ENCODE measurements around the gene GOLGA5.

The GOLGA5 gene

DNA sequence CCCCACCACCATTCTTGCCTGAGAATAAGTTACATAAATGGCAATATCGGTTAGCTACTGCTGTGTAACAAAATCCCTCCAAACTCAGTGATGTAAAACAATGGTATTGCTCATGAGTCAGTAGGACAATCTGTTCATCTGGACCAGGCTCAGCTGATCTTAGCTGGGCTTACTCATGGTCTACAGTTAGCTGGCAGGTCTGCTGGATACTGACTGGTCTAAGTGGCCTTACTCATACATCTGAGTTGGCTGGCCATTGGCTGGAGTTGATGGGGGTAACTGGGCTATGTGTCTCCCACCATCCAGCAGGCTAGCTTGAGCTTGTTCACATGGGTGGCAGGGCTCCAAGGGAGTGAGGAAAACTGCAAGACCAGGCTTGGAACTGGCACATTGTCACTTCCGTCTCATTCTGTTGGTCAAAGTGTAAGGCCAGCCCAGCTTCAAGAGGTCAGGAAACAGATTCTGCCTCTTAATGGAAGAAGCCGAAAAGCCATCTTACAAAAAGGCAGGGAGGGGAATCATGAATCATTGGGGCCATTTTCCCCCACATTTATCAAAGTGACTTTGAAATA lies 72.2 kb downstream of the GOLGA5 start:
- H3K27me3 ChIP-seq (ENCODE audit: low read depth, low read length) = no peaks in the 10 kb centered on the region
- H3K27ac ChIP-seq (ENCODE audit: low read length) = no peak overlapping the region
- H3K4me3 ChIP-seq (ENCODE audit: low read depth in 1 of 2, low read length in 2 of 2) = no peak overlapping the region
- H3K36me3 ChIP-seq (ENCODE audit: control insufficient read depth in 1 of 2, insufficient read depth in 2 of 2, low read length in 2 of 2) = no peaks in the 10 kb centered on the region
- H3K4me1 ChIP-seq (ENCODE audit: control insufficient read depth in 1 of 2, insufficient read depth in 2 of 2, low read length in 2 of 2) = no peaks in the 10 kb centered on the region
- peaks cover 0 to 4% of the 10 kb centered on the region in 2 donors for H3K9me3 ChIP-seq (ENCODE audit: control insufficient read depth in 1 of 2, low read length in 2 of 2)

DNA sequence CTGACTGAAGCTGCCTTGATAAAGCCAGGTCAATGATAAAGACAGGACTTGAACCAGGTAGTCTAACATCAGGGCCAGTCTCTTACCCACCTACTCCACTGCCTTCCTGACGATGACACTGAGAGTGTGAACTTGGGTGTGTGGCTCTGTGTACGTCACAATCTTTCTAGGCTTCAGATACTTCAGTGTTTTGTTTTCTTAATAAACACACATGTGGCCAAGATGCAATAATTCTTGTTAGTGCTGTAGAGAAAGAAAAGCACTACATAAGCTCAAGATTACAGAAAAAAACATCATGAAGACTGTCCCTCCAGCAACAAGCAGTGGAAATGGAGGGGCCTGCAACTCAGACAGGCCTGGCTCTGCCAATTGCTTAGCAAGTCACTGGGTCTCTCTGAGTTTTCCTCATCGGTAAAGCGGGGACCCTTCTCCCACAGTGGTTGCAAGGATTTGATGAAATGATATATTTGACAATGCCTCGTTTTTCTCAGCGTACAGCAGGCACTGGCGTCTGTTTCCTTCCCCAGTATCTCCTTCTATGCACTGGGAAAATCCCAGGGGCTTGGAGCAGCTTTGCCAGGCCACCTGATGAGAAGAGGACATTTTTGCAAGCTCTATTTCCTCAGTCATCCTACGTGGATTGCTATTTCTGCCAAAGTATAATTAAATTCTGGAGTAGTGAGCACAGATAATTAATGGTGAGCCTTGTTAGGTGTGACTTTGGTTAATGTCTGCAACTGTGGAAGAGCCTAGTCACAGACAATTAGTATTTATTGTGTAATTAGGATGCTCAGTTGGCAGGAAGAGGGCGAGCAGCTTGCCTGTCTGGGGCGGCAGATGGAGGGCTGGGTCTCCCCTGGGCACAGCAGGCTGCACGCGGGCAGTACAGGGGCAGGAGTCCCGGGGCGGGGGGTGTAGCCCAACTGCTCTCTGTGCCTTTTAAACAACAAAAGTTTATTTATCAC lies 73.1 kb downstream of the GOLGA5 start:
- H3K4me1 ChIP-seq (ENCODE audit: control insufficient read depth in 1 of 2, insufficient read depth in 2 of 2, low read length in 2 of 2) = no peaks in the 10 kb centered on the region
- H3K4me3 ChIP-seq (ENCODE audit: low read depth in 1 of 2, low read length in 2 of 2) = no peak overlapping the region
- no peak overlapping the region for H3K27ac ChIP-seq (ENCODE audit: low read length)

DNA sequence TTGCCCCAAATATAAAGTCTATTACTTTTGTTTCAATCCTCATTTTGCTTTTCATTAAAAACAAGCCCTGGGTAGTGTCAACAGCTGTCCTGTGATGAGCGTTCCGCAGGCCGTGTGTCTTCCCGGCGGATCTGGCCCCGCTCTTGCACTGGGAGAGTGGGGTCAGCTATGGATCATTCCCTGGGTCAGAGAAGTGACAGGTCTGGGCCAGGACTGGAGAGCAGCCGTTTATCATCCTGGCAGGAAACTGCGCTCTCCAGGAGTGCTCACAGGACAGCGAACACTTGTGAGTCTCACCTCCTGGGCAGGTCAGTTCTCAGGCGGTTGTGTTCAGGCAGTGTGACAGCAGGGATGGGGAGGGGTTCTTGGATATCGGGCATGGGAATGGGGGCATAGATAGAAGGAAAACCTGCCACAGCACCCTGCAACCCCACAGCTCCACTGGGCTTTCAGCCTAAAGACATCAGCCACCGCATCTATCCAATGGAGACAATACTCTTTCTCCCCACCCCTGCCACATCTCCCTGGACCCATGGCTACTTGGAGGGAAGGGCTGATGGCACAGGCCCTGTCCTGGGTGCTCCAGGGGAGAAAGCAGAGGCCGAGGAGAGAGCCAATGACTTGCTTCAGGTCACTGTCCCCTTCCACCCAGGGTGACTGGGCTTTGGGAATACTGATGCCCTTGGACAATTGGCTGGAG lies 81.0 kb downstream of the GOLGA5 start:
- Histone ChIP-seq H3K4me1 (ENCODE audit: control insufficient read depth in 1 of 2, insufficient read depth in 2 of 2, low read length in 2 of 2) (peaks cover 0 to 33% of the 10 kb centered on the region in 2 donors), H3K27ac (ENCODE audit: low read length) (no peak overlapping the region), H3K36me3 (ENCODE audit: control insufficient read depth in 1 of 2, insufficient read depth in 2 of 2, low read length in 2 of 2) (no peaks in the 10 kb centered on the region), H3K4me3 (ENCODE audit: low read depth in 1 of 2, low read length in 2 of 2) (no peak overlapping the region), H3K9me3 (ENCODE audit: control insufficient read depth in 1 of 2, low read length in 2 of 2) (no peaks in the 10 kb centered on the region), H3K27me3 (ENCODE audit: low read depth, low read length) (no peaks in the 10 kb centered on the region)

More for the DNA sequence above, 73.1 kb downstream of the GOLGA5 start:
- Histone ChIP-seq H3K9me3 (ENCODE audit: control insufficient read depth in 1 of 2, low read length in 2 of 2) (peaks cover 0 to 4% of the 10 kb centered on the region in 2 donors), H3K27me3 (ENCODE audit: low read depth, low read length) (no peaks in the 10 kb centered on the region), H3K36me3 (ENCODE audit: control insufficient read depth in 1 of 2, insufficient read depth in 2 of 2, low read length in 2 of 2) (no peaks in the 10 kb centered on the region)

DNA sequence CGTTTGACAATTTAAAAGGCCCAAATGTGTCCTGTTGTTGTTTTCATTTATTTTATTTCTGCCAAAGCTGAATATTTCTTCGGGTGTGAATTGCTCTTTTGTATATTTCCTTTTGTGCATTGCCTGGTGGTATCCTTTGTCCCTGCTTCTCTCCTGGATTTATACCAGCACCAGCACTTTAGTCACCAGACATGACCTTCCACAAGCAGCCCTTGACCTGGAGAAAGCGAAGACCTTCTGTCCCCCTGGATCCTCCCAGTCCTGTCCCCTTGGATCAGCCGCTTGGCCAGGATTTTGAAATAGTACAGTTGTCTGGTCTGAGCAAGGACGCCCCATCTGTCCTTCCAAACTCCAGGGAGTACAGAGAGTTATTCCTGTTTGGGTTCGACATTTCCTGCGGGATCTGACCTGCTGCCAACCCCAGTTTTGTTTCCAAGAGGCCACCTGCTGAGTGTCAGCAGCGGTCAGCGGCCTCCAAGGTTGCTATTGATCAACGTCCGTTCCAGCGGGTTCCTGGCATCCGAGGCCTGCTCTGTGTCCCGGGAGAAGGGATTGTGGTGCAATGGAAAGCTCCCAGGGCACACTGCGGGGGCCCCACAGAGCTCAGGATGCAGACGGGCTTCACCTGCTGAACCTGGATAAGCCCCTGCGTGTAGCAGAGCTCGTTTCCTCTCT lies 83.8 kb downstream of the GOLGA5 start:
- no peaks in the 10 kb centered on the region for H3K27me3 ChIP-seq (ENCODE audit: low read depth, low read length)
- H3K4me1 ChIP-seq (ENCODE audit: control insufficient read depth in 1 of 2, insufficient read depth in 2 of 2, low read length in 2 of 2) = peaks cover 0 to 33% of the 10 kb centered on the region in 2 donors
- H3K9me3 ChIP-seq (ENCODE audit: control insufficient read depth in 1 of 2, low read length in 2 of 2) = no peaks in the 10 kb centered on the region
- H3K4me3 ChIP-seq (ENCODE audit: low read depth in 1 of 2, low read length in 2 of 2) = no peak overlapping the region
- H3K36me3 ChIP-seq (ENCODE audit: control insufficient read depth in 1 of 2, insufficient read depth in 2 of 2, low read length in 2 of 2) = no peaks in the 10 kb centered on the region
- H3K27ac ChIP-seq (ENCODE audit: low read length) = no peak overlapping the region

DNA sequence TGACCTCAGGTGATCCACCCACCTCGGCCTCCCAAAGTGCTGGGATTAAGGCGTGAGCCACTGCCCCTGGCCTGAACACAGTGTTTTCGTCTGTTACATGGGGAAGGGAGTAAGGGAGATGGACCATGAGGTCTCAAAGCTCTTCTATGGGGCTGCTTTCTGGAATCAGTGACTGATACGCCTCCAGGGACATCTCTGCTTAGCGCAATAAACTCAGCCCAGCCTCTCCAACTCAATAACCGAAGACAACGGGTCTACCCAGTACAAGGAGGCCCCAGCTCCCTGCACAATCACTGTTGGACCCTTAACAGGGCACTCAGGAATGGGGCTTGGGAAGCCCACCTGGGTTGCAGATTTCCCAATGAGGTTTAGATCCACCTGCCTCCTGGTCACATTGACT lies 86.2 kb downstream of the GOLGA5 start:
- H3K27ac ChIP-seq (ENCODE audit: low read length) = no peak overlapping the region
- peaks cover 4% of the 10 kb centered on the region for H3K27me3 ChIP-seq (ENCODE audit: low read depth, low read length)
- H3K4me1 ChIP-seq (ENCODE audit: control insufficient read depth in 1 of 2, insufficient read depth in 2 of 2, low read length in 2 of 2) = peaks cover 0 to 27% of the 10 kb centered on the region in 2 donors
- no peaks in the 10 kb centered on the region for H3K9me3 ChIP-seq (ENCODE audit: control insufficient read depth in 1 of 2, low read length in 2 of 2)
- H3K4me3 ChIP-seq (ENCODE audit: low read depth in 1 of 2, low read length in 2 of 2) = no peak overlapping the region
- H3K36me3 ChIP-seq (ENCODE audit: control insufficient read depth in 1 of 2, insufficient read depth in 2 of 2, low read length in 2 of 2) = no peaks in the 10 kb centered on the region

DNA sequence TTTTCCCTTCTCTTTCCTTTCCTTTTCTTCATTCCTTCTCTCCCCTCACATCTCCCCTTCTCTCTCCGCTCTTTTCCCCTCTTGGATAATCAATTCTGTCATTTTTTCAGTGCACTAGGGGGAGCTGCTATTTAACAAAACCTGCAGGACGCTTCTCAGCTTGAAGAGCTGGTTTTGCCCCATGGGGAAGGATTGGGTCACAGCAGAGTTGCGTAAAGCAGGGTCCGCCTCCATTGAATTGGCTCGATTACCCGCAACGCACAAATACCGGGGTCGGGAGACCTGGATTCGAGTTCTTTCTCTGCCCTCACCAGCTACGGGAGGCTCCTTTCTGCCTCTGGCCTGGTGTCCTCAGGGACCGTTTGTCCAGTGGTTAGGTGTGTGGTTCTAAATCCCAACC lies 86.7 kb downstream of the GOLGA5 start:
- no peak overlapping the region for H3K4me3 ChIP-seq (ENCODE audit: low read depth in 1 of 2, low read length in 2 of 2)
- peaks cover 9% of the 10 kb centered on the region for H3K27me3 ChIP-seq (ENCODE audit: low read depth, low read length)

DNA sequence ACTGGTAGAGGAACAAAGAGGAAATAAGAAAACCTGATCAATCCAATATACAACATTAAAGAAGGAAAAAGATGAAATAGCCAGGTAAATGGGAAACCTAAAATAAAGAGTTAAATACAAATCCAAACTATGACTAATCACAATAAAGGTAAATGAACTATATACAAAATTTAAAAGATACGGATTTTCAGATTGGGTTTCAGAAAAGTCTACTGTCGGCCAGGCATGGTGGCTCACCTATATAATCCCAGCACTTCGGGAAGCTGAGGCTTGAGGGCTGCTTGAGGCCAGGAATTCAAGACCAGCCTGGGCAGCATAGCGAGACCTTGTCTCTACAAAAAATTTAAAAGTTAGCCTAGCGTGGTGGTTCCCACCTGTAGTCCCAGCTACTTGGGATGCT lies 89.0 kb downstream of the GOLGA5 start:
- peaks cover 0 to 12% of the 10 kb centered on the region in 2 donors for H3K4me1 ChIP-seq (ENCODE audit: control insufficient read depth in 1 of 2, insufficient read depth in 2 of 2, low read length in 2 of 2)
- H3K4me3 ChIP-seq (ENCODE audit: low read depth in 1 of 2, low read length in 2 of 2) = no peak overlapping the region
- H3K27me3 ChIP-seq (ENCODE audit: low read depth, low read length) = peaks cover 9% of the 10 kb centered on the region
- no peaks in the 10 kb centered on the region for H3K9me3 ChIP-seq (ENCODE audit: control insufficient read depth in 1 of 2, low read length in 2 of 2)
- H3K36me3 ChIP-seq (ENCODE audit: control insufficient read depth in 1 of 2, insufficient read depth in 2 of 2, low read length in 2 of 2) = no peaks in the 10 kb centered on the region
- H3K27ac ChIP-seq (ENCODE audit: low read length) = no peak overlapping the region

More for the DNA sequence above, 86.7 kb downstream of the GOLGA5 start:
- Histone ChIP-seq H3K27ac (ENCODE audit: low read length) (no peak overlapping the region), H3K9me3 (ENCODE audit: control insufficient read depth in 1 of 2, low read length in 2 of 2) (no peaks in the 10 kb centered on the region), H3K4me1 (ENCODE audit: control insufficient read depth in 1 of 2, insufficient read depth in 2 of 2, low read length in 2 of 2) (peaks cover 0 to 26% of the 10 kb centered on the region in 2 donors), H3K36me3 (ENCODE audit: control insufficient read depth in 1 of 2, insufficient read depth in 2 of 2, low read length in 2 of 2) (no peaks in the 10 kb centered on the region)

DNA sequence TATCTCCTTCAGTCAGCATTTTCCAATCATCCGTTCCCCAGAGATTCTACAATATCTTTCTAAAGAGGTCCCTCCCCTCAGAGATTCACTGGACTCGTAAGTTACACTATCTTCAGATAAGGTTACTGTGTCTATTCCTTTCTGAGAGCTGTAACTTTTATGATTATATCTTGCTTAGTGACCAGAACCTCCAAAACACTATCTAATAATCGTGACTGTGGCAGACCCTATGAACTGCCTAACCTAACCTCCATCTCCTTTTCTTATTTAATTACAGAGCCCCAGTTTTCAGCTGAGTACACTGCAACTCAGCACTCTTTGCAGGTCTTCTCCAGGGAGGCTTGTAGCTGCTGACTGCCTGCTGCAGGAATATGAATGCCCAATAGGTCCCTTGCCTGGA lies 90.3 kb downstream of the GOLGA5 start:
- H3K27ac ChIP-seq (ENCODE audit: low read length) = no peak overlapping the region
- peaks cover 9% of the 10 kb centered on the region for H3K27me3 ChIP-seq (ENCODE audit: low read depth, low read length)
- no peaks in the 10 kb centered on the region for H3K36me3 ChIP-seq (ENCODE audit: control insufficient read depth in 1 of 2, insufficient read depth in 2 of 2, low read length in 2 of 2)
- H3K4me3 ChIP-seq (ENCODE audit: low read depth in 1 of 2, low read length in 2 of 2) = no peak overlapping the region
- H3K9me3 ChIP-seq (ENCODE audit: control insufficient read depth in 1 of 2, low read length in 2 of 2) = no peaks in the 10 kb centered on the region
- H3K4me1 ChIP-seq (ENCODE audit: control insufficient read depth in 1 of 2, insufficient read depth in 2 of 2, low read length in 2 of 2) = peaks cover 0 to 4% of the 10 kb centered on the region in 2 donors

DNA sequence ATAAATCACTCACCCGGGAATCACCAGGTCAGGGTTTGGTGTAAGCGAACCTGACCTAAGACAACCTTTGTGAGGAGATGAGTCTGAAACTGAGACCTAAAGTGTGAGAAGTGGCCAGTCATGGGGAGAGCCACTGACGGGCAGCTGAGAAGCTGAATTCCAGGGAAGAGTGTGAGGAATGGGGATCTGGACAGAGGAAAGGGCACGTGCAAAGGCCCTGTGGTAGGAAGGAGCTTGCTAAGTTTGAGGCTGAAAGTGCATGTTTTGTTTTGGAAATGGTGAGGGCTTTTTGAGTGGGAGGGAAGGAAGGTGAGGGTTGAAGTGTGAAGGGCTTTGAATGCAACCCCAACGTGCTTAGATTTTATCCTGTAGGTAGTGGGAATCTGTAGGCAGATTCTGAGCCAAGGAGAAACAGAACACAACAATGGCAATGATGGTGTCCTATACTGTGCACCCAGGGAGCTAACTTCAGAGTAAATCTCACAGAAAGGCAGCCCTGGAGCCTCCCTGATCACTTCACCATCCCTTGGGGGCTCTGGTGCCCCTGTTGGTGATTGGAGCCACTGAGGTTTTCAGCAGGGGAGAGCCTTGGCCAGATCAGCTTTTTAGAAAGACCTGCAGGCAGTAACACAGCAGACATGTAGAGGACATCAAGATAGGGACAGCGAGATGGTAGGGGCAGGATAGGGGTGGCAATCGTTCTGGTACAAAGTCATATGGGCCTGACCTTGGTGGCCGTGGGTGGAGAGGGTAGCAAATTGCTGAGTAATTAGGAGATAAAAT lies 91.4 kb downstream of the GOLGA5 start:
- no peaks in the 10 kb centered on the region for H3K36me3 ChIP-seq (ENCODE audit: control insufficient read depth in 1 of 2, insufficient read depth in 2 of 2, low read length in 2 of 2)
- H3K4me3 ChIP-seq (ENCODE audit: low read depth in 1 of 2, low read length in 2 of 2) = no peak overlapping the region
- H3K9me3 ChIP-seq (ENCODE audit: control insufficient read depth in 1 of 2, low read length in 2 of 2) = peaks cover 0 to 3% of the 10 kb centered on the region in 2 donors
- no peak overlapping the region for H3K27ac ChIP-seq (ENCODE audit: low read length)
- H3K27me3 ChIP-seq (ENCODE audit: low read depth, low read length) = peaks cover 9% of the 10 kb centered on the region
- H3K4me1 ChIP-seq (ENCODE audit: control insufficient read depth in 1 of 2, insufficient read depth in 2 of 2, low read length in 2 of 2) = no peaks in the 10 kb centered on the region

DNA sequence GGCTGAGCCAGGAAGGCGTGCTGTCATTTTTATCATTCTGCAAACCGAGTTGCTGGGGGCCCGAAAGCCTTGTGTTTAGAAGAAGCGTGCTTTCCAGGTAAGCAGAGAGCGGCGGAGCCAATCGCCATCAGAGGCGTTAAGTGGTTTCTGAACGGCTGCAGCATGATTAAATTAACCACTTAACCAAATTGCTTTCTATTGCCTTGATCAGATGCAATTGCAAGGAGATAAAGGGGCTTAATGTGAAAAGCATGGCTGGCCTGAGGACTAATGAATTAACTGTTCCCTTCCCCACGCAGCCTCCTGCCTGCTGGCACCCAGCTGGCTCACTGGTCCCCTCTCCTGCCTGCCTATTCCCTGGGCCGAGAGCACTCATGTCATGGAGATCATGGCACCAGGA lies 92.2 kb downstream of the GOLGA5 start:
- Histone ChIP-seq H3K27ac (ENCODE audit: low read length) (no peak overlapping the region), H3K27me3 (ENCODE audit: low read depth, low read length) (peaks cover 9% of the 10 kb centered on the region), H3K9me3 (ENCODE audit: control insufficient read depth in 1 of 2, low read length in 2 of 2) (peaks cover 0 to 3% of the 10 kb centered on the region in 2 donors), H3K4me3 (ENCODE audit: low read depth in 1 of 2, low read length in 2 of 2) (no peak overlapping the region), H3K36me3 (ENCODE audit: control insufficient read depth in 1 of 2, insufficient read depth in 2 of 2, low read length in 2 of 2) (no peaks in the 10 kb centered on the region), H3K4me1 (ENCODE audit: control insufficient read depth in 1 of 2, insufficient read depth in 2 of 2, low read length in 2 of 2) (no peaks in the 10 kb centered on the region)

All from muscle layer of duodenum (tissue), 2 donors.